ENCODE data around the gene CARD19.

Gene CARD19

DNA sequence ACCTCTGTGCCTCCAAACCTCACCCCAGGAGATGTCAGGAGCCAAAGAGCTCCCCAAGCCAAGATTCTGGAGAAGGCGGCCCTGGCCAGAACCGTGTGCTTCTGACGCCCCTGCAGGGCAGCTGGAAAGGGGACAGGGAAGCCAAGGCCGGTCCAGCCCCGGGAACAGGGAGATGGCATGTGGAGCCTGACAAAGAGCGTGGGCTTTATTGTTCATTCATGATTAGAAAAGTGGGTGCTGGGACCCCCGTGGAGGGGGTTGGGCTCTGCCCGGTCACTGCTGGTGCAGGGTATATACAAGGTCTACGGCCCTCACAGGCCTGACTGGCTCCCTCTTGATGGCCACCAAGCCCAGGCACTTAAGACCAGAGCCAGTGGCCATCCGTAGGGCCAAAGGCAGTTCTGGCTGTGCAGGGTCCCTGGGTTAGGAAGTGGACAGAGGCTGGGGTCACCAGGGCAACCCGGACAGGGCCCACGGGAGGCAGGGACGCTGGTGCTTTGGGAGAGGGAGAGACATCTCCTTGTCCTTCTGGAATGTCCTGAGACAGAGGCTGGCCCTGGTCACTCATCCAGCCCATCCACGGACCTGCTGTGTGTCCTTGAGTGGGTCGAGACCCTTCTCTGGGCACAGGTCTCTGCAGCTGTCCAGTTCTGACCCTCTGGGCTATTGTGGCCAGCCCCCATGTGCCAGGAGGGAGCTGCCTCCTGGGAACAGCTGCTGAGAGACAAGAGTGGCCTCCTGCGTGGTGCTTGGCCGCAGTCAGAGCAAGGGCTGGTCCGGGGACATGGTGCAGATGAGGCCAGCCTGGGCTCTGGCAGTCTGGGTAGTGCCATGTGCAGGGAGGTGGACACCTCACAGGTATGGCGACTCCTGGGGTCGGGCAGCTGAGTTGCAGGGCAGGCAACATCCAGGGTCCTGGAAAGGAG lies 25.6 kb downstream of the CARD19 start:
- no peak for DNase-seq

DNA sequence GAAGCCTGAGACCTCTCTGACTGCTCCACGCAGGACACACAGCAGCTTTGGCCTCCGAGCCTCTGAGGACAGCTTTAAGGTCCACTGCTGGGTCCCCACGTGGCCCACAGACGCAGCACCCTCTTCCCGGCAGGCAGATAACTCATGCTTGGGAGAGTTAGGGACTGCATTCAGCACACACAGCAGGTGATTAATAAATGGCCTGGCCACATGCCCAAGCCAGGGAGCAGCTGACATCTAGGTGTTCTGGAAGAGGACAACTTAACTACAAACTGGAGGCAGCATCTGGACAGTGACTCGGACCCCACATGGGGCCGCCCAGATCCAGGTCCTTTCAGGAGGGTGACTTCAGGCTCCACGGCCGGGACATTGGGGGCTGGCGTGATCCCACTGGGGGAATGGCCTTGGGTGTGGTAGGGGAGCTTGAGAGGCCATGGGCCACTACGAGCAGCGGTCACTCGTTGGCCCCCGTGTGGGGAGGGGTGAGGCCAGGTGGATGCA lies 26.8 kb downstream of the CARD19 start:
- DNase-seq = no peak

DNA sequence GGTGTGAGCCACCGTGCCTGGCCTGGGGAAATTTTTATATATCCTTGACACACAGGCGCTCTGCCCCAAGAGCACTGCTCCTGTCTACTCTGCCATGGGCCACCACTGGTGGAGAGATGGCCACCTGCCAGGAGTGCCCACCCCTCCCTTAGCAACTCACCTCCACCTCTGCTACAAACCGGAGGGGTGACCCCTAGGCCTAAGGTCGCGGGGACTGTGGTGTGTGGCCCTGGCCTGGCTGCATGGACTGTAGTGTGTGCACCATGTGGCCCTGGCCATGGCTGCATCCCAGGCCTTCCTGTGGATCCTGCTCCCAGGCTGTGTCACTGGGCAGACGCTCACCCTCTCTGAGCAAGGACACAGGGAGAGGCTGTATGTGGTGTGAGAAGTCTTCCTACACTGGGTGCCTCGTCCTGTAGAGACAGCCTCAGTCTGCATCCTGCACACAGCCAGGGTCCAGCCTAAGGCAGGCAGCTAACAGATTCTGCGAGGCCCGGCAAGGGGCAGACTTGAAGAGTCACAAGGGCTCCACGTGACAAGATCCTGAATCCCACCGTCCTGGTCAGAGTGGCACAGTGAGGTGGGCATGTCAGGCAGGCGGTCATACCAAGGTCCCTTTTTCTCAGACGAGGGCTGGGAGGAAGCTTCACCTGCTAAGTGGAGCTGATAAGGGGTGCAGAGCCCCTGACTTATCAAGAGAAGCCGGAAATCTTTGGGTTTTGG lies 27.7 kb downstream of the CARD19 start:
- DNase-seq = no peak

DNA sequence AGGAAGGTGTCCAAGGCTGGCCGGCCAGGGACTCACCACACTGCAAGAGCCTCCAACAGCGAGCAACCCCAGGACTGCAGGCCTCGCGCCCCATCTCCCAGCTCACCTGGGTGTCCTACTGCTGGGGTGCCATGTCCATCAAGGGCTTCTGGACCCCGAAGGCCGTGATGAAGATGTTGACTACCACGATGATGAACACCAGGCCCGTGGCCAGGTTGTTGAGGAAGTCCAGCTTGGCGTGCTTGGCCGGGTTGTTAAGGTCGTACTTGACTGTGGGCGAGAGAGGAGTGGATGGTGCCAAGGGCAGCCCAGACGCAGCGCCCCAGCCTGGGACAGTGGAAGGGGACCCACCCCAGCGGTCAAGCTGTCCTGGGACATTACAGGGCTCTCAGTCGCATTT lies 28.8 kb downstream of the CARD19 start:
- no peak for DNase-seq

DNA sequence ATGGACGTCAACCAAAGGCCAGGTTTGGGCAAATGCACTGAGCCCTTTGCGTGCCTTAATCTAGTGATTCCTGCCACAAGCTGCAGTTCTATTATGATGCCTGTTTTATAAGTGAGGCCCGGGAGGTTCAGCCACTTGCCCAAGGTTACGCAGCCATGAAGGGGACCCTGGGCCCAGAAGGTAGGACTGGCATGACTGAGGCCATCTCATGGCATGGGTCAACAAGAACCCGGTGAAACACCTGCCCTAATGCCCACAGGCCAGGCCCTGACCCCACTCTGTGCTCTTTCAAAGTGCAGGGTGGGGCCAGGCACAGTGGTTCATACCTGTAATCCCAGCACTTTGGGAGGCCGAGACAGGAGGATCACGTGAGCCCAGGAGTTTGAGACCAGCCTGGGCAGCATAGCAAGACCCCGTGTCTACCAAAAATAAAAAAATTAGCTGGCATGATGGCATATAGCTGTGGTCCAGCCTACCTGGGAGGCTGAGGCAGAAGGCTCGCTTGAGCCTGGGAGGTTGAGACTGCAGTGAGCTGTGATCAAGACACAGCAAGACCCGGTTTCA lies 29.4 kb downstream of the CARD19 start:
- DNase-seq = no peak

DNA sequence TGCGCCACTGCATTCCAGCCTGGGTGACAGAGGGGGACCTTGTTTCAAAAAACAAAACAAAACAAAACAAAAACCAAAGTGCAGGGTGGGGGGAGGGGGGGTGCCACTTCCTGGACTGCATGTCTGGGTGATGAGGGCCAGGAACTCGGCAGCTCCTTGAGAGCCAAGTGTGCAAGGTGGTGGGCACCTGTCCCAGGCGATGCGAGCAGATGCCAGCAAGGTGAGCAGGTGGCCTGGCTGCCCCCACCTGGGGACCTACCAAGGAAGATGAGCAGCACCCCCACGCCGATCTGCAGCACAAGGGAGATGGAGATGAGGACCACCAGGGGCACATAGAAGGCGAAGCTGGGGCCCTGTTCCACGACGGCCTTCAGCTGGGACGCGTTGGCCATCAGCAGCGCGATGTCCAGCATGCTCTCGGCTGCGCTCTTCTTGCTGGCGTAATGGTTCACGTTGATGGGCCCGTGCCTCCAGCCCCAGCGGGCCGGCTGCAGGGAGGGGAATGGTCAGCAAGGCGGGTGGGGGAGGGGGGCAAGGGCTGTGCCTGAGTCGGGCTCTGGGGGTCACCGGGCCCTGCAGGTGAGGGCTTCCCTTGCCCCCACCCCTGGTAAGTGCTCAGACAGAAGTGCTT lies 30.2 kb downstream of the CARD19 start:
- DNase-seq = no peak

DNA sequence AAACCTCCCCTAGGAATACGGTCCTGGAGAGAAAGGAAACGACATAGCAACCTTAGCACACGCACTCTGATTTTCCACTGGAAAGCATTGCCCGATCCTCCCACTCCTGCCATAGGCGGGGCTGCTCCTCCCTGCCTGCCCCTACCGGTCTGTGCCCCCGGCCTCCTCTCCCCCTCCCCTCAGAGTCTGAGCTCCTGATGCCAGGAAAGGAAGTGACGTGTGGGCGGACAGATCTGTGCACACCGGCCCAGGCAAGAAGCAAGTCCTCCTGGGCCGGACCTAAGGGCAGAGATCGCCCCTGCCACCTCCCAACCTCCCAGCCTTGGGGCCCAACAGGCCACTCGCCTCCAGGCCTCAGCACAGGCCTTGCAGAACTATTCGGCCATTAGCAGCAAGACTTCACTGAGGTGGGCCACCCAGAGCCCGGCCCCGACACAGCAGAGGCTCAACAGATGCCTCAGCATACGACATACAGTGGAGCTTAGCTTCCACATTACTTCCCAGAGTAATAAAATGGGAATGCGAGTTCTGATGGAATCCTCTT lies 30.9 kb downstream of the CARD19 start:
- no peak for DNase-seq

DNA sequence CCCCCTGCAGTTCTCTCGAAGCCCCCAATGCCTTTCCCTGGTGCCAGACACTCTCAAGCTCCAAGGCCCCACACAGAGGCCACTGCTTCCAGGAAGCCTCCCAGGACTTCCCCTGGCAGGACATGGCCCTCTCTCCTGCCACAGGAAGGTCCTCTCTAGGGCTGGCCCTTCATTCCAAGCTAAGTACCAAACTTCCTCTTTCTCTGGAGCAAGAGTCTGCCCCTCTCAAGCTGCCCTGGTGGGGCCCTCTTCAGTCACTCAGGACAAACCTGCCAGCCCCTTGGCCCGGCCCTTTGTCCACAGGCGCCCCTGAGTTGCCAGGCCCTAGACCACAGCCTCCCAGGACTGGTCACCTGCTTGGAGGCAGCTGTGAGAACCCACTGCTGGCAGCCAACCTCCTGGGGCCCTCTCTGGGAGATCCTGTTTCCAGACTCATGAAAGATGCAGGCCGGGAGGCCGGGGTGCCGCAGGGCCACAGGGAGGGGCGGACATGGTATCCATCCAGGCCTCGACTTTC lies 31.4 kb downstream of the CARD19 start:
- DNase-seq = no peak

DNA sequence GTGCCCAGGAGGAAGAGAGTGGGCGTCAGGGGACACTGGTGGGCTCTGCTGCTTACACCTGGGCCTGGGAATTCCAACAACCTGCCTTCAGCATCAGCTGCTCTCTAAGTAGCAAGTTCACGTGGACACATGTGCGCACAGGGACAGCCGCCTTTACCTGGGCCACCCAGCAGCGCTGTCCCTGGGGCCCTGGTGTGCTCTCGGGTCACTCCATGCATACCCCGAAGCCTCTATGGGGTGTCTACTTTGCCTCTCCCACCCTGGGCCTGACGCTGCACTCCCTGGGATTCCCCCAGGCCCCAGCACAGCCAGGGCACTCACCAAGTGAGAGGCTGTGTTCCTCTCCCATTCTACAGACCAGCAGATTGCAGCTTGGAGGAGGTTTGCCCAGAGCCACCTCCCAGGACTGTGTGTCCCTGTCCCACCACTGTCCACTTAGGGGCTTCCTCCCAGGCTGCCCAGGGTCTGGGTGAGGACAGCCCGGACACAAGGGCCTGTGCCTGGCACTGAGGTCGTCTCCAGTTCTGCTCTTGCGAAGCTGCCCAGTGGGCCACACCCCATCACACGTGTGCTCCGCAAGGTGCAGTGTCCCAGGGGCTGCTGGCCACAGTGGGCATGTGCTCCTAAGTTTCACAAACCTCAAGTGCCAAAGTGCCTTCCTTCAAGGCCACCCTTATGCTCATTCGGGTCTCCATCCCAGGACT lies 32.1 kb downstream of the CARD19 start:
- no peak for DNase-seq

DNA sequence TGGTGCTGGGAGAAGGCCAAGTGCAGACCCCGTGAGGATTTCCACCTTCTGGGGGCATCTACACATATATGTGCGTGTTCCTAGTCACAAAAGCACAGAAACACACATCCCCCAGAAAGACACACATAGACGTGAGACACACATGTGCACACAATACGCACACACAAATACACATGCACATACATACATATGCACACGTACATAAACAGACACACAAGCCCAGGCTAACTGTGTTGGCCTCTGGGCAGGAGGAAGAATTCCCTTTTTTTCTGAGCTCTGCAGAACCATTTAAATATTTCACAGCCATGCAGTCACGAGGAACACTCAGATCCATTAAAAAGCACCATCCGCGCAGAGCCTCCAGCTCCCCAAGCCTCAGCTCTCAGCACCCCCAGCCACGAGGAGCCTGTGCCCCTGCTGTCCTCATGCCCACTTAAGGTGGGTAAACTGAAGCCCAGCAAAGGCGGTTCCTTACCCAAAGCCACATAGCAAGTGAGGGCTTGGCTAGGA lies 32.8 kb downstream of the CARD19 start:
- no peak for DNase-seq

DNA sequence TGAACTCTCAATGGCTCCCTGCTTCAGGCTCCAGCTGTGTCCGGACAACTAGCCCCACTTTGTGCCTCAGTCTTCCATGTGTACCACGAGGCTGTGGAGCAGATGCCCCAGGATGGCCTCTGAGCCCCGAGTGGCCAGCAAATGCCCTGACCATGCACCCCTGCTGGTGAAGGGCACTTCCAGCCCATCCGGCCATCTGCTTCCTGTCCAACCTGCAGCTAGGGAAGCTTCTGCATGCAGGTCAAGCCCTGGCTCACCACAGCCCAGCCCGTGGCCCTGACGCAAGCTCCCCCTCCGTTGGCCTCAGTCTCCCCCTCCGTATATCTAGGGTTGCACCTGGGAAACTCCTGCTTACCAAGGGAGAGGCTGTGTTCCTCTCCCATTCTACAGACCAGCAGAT lies 33.3 kb downstream of the CARD19 start:
- no peak for DNase-seq

DNA sequence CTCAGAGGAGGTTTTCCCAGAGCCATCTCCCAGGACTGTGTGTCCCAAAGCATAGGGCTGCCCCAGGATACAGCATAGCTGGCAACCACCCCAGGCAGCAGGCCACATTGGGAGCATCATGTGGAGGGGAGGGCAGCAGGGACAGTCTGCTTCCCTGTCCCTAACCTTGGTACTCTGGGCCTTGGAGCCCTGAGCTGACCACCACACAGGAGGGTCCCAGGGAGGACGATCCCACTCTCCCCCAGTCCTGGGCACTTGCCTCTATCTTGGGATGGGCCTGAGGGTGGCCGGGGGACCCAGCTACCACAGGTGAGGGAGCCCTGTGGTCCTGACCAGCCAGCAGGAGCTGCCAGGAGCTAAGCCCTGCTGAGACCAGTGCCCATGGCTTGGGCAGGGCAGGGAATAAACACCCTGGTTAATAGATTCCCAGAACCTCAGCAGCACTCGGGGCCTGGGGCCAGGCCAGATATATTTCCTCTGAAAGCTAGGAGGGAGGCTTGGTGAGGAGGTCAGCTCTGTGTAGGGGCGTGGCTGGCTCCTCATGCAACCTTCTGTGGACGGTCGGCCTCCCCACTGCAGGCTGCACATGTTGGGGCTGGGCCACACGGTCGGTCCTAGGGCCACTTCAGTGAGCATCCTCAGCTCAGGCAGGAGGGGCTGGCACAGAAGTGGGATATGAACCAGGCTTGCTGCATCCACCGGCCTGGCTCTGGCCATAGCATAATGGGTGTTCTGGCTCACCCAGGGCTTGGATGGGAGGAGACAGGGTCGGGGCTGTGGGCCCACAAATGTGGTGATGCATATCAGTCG lies 33.9 kb downstream of the CARD19 start:
- DNase-seq = no peak

DNA sequence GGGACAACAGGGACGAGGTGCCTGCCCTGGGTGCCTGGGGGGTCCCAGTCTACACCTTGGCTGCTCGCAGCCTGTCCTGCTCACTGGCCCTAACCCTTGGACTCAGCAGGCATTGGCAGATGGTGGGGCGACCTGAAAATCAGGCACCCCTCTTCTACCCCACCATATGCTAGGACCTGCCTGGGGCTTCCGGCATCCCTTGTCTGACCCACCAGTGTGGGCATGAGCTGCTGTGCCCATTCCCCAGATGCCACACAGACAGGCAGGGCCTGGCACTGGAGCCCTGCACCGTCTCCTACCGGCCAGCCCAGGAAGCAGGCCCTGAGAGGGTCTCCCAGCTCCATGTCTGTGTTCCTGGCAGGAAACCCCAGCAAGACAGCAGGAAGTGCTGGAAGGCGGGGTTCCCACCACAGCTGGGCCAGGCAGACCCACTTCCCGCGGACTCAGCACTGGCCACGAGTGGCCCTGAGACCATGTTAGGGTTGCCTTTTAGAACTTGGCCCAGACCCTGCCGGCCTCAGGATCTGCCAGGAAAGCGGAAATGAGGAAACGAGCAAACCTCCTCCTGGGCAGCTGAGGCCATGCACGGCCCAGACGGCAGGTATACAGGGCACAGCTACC lies 35.0 kb downstream of the CARD19 start:
- DNase-seq = no peak

DNA sequence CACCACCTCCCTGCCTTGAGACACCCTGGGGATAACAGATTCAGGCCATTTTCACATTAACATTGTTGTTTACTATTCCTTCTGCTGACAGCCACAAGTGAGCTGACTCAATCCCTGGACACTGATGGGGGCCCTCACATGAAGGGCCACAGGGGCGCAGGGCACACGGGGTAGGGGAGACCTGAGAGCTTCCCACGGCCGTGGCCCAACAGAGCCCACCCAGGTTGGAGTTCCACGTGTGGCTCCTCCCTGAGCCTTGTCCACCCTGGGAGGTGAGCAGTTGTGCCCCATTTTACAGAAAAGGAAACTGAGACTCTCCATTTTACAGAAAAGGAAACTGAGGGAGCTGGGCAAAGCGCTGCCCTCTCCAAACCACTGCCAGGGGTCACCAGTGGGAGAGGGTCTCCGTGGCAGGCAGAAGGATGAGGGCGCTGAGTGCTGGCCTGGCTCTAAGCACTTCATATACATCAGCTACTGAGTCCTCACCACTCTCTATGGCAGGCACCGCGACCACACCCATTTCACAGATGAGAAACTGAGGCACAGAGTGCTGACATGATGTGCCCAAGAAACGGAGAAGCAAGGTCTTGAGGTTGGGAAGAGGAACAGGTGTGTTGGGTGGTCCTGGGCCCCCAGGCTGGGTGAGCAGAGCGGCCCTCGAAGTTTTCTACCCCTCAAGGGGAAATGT lies 35.7 kb downstream of the CARD19 start:
- DNase-seq = no peak

DNA sequence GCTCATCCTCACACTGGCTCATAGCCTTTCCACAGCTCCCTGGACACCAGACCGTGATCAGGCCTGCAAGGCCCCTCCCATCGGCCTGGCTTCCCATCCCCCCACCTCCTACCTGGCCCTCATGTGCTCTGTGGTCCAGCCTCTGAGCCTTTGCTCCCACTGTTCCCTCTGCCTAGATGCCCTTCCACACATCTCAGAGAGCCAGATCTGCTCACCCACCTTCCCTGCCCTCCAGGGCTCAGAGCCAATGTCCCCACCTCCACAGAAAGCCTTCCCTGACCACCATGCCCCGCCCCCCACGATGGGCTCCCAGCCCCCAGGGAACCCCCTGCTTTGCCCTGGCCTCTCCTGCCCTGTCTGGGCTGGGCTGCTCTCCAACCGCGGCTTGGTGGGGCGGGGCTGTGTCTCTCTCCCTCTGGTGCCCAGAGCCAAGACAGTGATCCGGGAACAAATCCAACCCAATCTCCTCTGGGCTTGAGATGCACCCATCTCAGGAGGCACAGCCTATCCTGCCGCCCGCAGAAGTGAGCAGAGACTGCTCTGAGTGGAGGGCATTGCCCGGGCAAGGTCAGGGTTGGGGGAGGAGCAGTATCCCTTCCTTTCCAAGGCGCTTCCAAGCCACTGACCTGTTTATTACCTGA lies 36.4 kb downstream of the CARD19 start:
- DNase-seq = peak; percentile 31

DNA sequence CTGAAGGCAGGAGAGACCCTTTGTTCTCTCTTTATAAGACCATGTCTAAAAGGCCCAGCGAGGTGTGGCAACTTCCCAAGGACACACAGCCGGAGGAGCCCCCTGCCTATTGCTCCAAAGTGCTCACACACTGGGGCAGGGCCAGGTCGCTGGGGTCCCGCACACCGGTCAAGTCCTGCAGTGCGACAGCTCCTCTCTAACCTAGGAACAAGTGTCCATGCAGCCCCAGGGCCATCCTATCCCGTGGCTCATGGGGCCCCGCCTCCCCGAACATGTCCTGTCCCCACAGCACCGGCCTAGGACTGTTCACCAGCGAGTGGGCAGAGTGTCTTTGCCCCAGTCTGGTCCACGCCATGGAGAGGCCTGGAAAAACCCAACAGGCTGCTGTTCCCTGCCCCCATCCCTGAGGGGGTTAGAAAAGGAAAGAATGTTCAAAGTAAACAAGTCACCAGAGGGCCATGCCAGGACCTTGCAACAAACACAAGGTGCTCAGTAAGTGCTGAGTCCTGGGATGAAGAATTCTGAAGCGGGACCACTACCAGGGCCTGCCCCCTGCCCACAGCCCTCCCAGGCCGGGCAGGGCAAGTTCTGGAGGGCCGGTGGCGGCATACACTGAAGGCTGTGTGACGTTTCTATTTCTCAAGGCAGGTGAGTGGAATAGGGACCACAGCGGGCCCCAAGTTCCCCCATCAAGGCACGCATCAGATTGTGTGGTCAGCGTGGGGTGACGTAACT lies 37.1 kb downstream of the CARD19 start:
- no peak for DNase-seq

DNA sequence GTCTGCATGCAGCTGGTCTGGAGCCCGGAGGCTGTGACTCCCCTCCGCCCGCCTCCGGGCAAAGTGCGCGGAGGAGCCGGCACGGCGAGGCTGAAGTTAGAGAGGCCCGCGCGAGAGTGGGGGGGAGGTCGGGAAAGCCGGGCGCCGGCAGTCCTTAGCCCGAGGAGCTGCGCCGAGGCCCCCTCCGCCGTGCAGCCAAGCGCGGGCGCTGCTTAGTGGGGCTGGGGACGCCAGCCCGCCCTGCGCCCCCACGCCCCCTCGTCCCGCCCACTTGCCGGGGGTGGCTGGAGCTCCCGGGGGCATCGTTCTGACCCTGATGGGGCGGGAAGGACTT lies 37.6 kb downstream of the CARD19 start:
- DNase-seq = peak; percentile 49

DNA sequence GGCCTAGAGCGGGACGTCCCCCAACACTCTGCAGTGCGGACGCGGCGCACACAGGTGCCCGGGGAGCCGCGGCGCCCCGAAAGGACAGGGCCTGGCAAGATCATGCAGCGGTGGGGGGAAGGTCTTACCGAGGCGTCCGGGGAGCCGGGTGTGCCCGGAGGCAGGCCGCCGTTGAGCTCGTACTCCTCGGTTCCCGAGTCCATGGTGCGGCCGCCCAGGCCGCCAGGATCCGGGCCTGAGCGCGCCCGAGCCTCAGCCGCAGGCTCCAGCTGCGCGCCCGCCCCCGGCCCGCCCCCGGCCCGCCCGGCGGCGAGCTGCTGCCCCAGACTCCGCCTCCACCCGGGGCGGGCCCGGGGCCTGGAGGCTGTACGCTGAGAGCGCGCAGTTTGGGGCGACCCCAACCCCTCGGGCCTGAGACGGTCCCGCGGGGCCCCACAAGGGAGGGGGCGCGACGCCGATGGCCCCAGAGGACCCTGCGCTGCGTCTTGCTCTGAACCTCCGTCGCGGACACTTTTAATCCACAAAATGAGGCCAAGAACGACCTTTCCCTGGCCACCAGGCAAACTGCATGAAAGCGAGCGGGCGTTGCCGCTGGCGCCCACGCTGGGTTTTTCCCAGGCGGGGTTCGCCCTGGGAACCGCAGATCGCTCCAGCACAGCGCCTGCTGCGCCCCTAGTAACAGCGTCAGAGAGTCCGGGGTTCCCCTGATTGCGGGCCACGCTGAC lies 38.2 kb downstream of the CARD19 start, which contains the start of gene NINJ1:
TSS of gene NINJ1 (minus strand) at position 237 of the 725 bp plus-strand sequence. CDS start at position 203, 34 bp downstream.
- peak; percentile 71 for DNase-seq

All from NCI-H82 (cell line).